ENCODE measurements around the gene MYO1F.
"Not testable (repeated sequence)": the region's sequence is repeated elsewhere in the genome, so short reads cannot be mapped to it uniquely, and the experiment has no call there.

Gene MYO1F

GRCh38 chr19:8566855-8567254, 10.4 kb downstream of the MYO1F start:
- DNase-seq (ENCODE audit: low read depth in 2 of 2), result no peak
- TF ChIP-seq CTCF (IDR thresholded peaks at IDR 0.05; ENCODE audit: low read depth, low read length), result no peak
- H3K4me3 ChIP-seq (replicated peaks in 1 of 2; ENCODE audit: low read depth in 2 of 2, low read length in 2 of 2), result no peak overlapping the region

GRCh38 chr19:8564866-8565265, 12.4 kb downstream of the MYO1F start:
- DNase-seq (ENCODE audit: low read depth in 2 of 2); H3K4me3 ChIP-seq (replicated peaks in 1 of 2; ENCODE audit: low read depth in 2 of 2, low read length in 2 of 2): not testable (repeated sequence)

GRCh38 chr19:8561075-8561764, 16.0 kb downstream of the MYO1F start:
- DNase-seq (ENCODE audit: low read depth in 2 of 2), result no peak
- H3K4me3 ChIP-seq (replicated peaks in 1 of 2; ENCODE audit: low read depth in 2 of 2, low read length in 2 of 2), result no peak overlapping the region
- no peak for TF ChIP-seq CTCF (IDR thresholded peaks at IDR 0.05; ENCODE audit: low read depth, low read length)

GRCh38 chr19:8558325-8558724, 18.9 kb downstream of the MYO1F start:
- TF ChIP-seq CTCF (IDR thresholded peaks at IDR 0.05; ENCODE audit: low read depth, low read length), result no peak
- DNase-seq (ENCODE audit: low read depth in 2 of 2), result no peak

GRCh38 chr19:8557642-8558238, 19.5 kb downstream of the MYO1F start:
- no peak for TF ChIP-seq CTCF (IDR thresholded peaks at IDR 0.05; ENCODE audit: low read depth, low read length)
- no peak for DNase-seq (ENCODE audit: low read depth in 2 of 2)
- no peak overlapping the region for H3K4me3 ChIP-seq (replicated peaks in 1 of 2; ENCODE audit: low read depth in 2 of 2, low read length in 2 of 2)

More at GRCh38 chr19:8558325-8558724, 18.9 kb downstream of the MYO1F start:
- H3K4me3 ChIP-seq (replicated peaks in 1 of 2; ENCODE audit: low read depth in 2 of 2, low read length in 2 of 2), result no peak overlapping the region

GRCh38 chr19:8553729-8554128, 23.5 kb downstream of the MYO1F start:
- not testable (repeated sequence) for H3K4me3 ChIP-seq (replicated peaks in 1 of 2; ENCODE audit: low read depth in 2 of 2, low read length in 2 of 2); DNase-seq (ENCODE audit: low read depth in 2 of 2)

- no peak for TF ChIP-seq CTCF (IDR thresholded peaks at IDR 0.05; ENCODE audit: low read depth, low read length)
- peak; percentile 43 to 53 for DNase-seq (ENCODE audit: low read depth in 2 of 2)
- no peak overlapping the region for H3K4me3 ChIP-seq (replicated peaks in 1 of 2; ENCODE audit: low read depth in 2 of 2, low read length in 2 of 2)
Observed at GRCh38 chr19:8552810-8553209, 24.4 kb downstream of the MYO1F start.

GRCh38 chr19:8550070-8550469, 27.2 kb downstream of the MYO1F start:
- no peak overlapping the region for H3K4me3 ChIP-seq (replicated peaks in 1 of 2; ENCODE audit: low read depth in 2 of 2, low read length in 2 of 2)
- DNase-seq (ENCODE audit: low read depth in 2 of 2), result no peak
- no peak for TF ChIP-seq CTCF (IDR thresholded peaks at IDR 0.05; ENCODE audit: low read depth, low read length)
